ENCODE results near the gene TCP11L1. TPM values are rescaled to one million over a fixed set of nuclear protein-coding genes. Genes with fewer than 3 reads are reported as not detected.

The TCP11L1 gene
- total and polyA plus RNA-seq, 2 of the 8 experiments (the other 6 are each of a cell fraction or from before 2014, with no cell fraction given) = 10.9 to 23.1 TPM

GRCh38 chr11:32991898-32992297 lies 47.5 kb upstream of the TCP11L1 start:
- Histone ChIP-seq H2BK5ac (ENCODE audit: low read depth, low read length) (no peak overlapping the region), H4K5ac (ENCODE audit: insufficient read length, low read depth, low read length) (no peak overlapping the region), H3K4me2 (ENCODE audit: insufficient read depth in 1 of 2, low read depth in 2 of 2, low read length in 2 of 2) (no peak overlapping the region), H4K8ac (ENCODE audit: extremely low read depth, insufficient read depth, low read length) (no peak overlapping the region), H3K23me2 (ENCODE audit: low read depth, low read length) (no peaks in the 10 kb centered on the region), H3K4me1 (replicated peaks in 1 of 4; ENCODE audit: control insufficient read depth in 3 of 4, insufficient read depth in 4 of 4, low read length in 3 of 4) (peaks cover 0 to 2% (median 0%) of the 10 kb centered on the region in 4 experiments; a peak in 1 of 7 replicates), H4K20me1 (replicated peaks in 1 of 2; ENCODE audit: control insufficient read depth in 1 of 2, insufficient read depth in 2 of 2, low read length in 2 of 2) (no peaks in the 10 kb centered on the region), H3K36me3 (ENCODE audit: control insufficient read depth in 2 of 4, insufficient read depth in 4 of 4, low read length in 3 of 4) (no peaks in the 10 kb centered on the region), H3K9me3 (ENCODE audit: insufficient read depth in 2 of 2, low read depth in 1 of 2, low read length in 1 of 2) (peaks cover 0 to 7% of the 10 kb centered on the region in 2 experiments; a peak in 1 of 4 replicates), H2BK12ac (ENCODE audit: low read depth, low read length) (no peak overlapping the region), H3K9ac (replicated peaks in 1 of 4; ENCODE audit: extremely low read depth in 1 of 4, low read depth in 3 of 4, low read length in 3 of 4) (no peak overlapping the region), H3K18ac (ENCODE audit: extremely low read depth, low read length) (no peak overlapping the region), H3K79me1 (ENCODE audit: low read depth, low read length) (no peaks in the 10 kb centered on the region), H3K56ac (replicated peaks; ENCODE audit: insufficient read length, low read depth, low read length) (no peak overlapping the region), H2AK5ac (ENCODE audit: low read depth, low read length) (no peak overlapping the region), H4K91ac (replicated peaks; ENCODE audit: insufficient read length, low read length) (no peak overlapping the region), H2BK15ac (ENCODE audit: low read length) (no peak overlapping the region), H3K27me3 (replicated peaks in 1 of 4; ENCODE audit: control insufficient read depth in 3 of 4, extremely low read depth in 1 of 4, insufficient read depth in 3 of 4, low read length in 3 of 4) (no peaks in the 10 kb centered on the region), H2BK120ac (replicated peaks; ENCODE audit: low read depth, low read length) (no peak overlapping the region), H3K23ac (ENCODE audit: insufficient read length) (no peak overlapping the region), H3K4ac (replicated peaks; ENCODE audit: insufficient read length, low read depth, low read length) (no peak overlapping the region), H3K27ac (ENCODE audit: low read depth, low read length) (no peak overlapping the region), H3K79me2 (ENCODE audit: control insufficient read depth in 1 of 2, insufficient read depth in 2 of 2, low read length in 2 of 2) (no peaks in the 10 kb centered on the region), H3K14ac (ENCODE audit: insufficient read length) (no peak overlapping the region), H2BK20ac (ENCODE audit: low read length) (no peak overlapping the region), H3K4me3 (ENCODE audit: extremely low read depth in 1 of 4, insufficient read depth in 2 of 4, low read depth in 3 of 4, low read length in 4 of 4) (no peak overlapping the region), H2AFZ (ENCODE audit: low read length) (no peak overlapping the region)
- POLR2A ChIA-PET (ENCODE audit: partially characterized antibody) = interaction anchor here (0.7 to 1.2 kb wide), 2 partner anchors 10 to 16 kb away, joined by 3 to 4 read pairs; no protein-coding TSS in a partner anchor
- DNase-seq (ENCODE audit: low read depth in 1 of 2, low spot score in 2 of 2) (no peak), FAIRE-seq (no peak)
- CTCF ChIA-PET (ENCODE audit: partially characterized antibody) = interaction anchor here (1.4 kb wide), 1 partner anchor 74 kb away, joined by 7 read pairs; no protein-coding TSS in a partner anchor
- TF ChIP-seq TBP (IDR thresholded peaks at IDR 0.05; ENCODE audit: low read depth, low read length) (no peak), CTBP2 (IDR thresholded peaks at IDR 0.05; ENCODE audit: borderline replicate concordance, insufficient read depth, insufficient read length, low read length) (no peak), RXRA (IDR thresholded peaks at IDR 0.05; ENCODE audit: insufficient read depth, low read depth, low read length) (no peak)
